H9 (cell line): ENCODE data around the gene MALSU1. TPM values are rescaled to one million over a fixed set of nuclear protein-coding genes. Genes with fewer than 3 reads are reported as not detected.

Experiments
- DNase-seq: peaks from one replicate; pipeline ENCODE4 v3.0.0-alpha.2; 2017
- H2AFZ ChIP-seq: one replicate; pipeline ENCODE4 v1.6.1; 2013; ENCODE audit warnings: mild to moderate bottlenecking, low read length, control low read depth, moderate library complexity
- H2AK5ac ChIP-seq: 2 replicates; pipeline ENCODE4 v1.6.1; 2013; ENCODE audit warnings: low read length, control low read depth, mixed read lengths; ENCODE audit not compliant: insufficient read length
- H2BK120ac ChIP-seq: one replicate; pipeline ENCODE4 v1.6.1; 2013; ENCODE audit warnings: low read depth, mild to moderate bottlenecking, low read length, control low read depth, inconsistent platforms; ENCODE audit not compliant: poor library complexity, severe bottlenecking
- H2BK12ac ChIP-seq: 2 replicates; pipeline ENCODE4 v1.6.1; 2013; ENCODE audit warnings: low read length, control low read depth, mixed read lengths, low read depth; ENCODE audit not compliant: insufficient read length
- H2BK15ac ChIP-seq: 2 replicates; pipeline ENCODE4 v1.6.1; 2013; ENCODE audit warnings: low read depth, low read length, control low read depth
- H2BK20ac ChIP-seq: one replicate; pipeline ENCODE4 v1.6.1; 2013; ENCODE audit warnings: low read depth, mild to moderate bottlenecking, low read length, control low read depth, inconsistent platforms; ENCODE audit not compliant: poor library complexity, severe bottlenecking
- H2BK5ac ChIP-seq: 2 replicates; pipeline ENCODE4 v1.6.1; 2013; ENCODE audit warnings: low read length, control low read depth, mixed read lengths; ENCODE audit not compliant: insufficient read length
- H3K14ac ChIP-seq: 2 replicates; pipeline ENCODE4 v1.6.1; 2013; ENCODE audit warnings: low read length, control low read depth; ENCODE audit not compliant: insufficient read depth
- H3K18ac ChIP-seq: 2 replicates; pipeline ENCODE4 v1.6.1; 2013; ENCODE audit warnings: low read depth, mild to moderate bottlenecking, mixed read lengths, low read length, control low read depth; ENCODE audit not compliant: insufficient read length
- H3K23ac ChIP-seq: 2 replicates; pipeline ENCODE4 v1.6.1; 2013; ENCODE audit warnings: low read length, control low read depth, mixed read lengths, low read depth; ENCODE audit not compliant: insufficient read length
- H3K23me2 ChIP-seq: 2 replicates; pipeline ENCODE4 v1.6.1; 2013; ENCODE audit warnings: low read depth, mild to moderate bottlenecking, mixed read lengths, low read length, control low read depth; ENCODE audit not compliant: insufficient read length, poor library complexity, severe bottlenecking
- H3K27ac ChIP-seq: 2 replicates; pipeline ENCODE4 v1.5.1; 2013; ENCODE audit warnings: low read length, control low read depth, mixed read lengths, low read depth; ENCODE audit not compliant: insufficient read length
- H3K27me3 ChIP-seq: 2 replicates; pipeline ENCODE4 v1.6.1; 2013; ENCODE audit warnings: low read length, control low read depth, inconsistent platforms; ENCODE audit not compliant: insufficient read depth
- H3K4ac ChIP-seq: 2 replicates; pipeline ENCODE4 v1.6.1; 2013; ENCODE audit warnings: low read depth, mild to moderate bottlenecking, control low read depth, inconsistent platforms, low read length, moderate library complexity
- H3K4me1 ChIP-seq: 2 replicates; pipeline ENCODE4 v1.6.1; 2013; ENCODE audit warnings: low read length, control low read depth, inconsistent platforms; ENCODE audit not compliant: insufficient read depth
- H3K4me2 ChIP-seq: 2 replicates; pipeline ENCODE4 v1.6.1; 2013; ENCODE audit warnings: low read length, control low read depth, mixed read lengths; ENCODE audit not compliant: insufficient read length, insufficient read depth
- H3K56ac ChIP-seq: 2 replicates; pipeline ENCODE4 v1.6.1; 2013; ENCODE audit warnings: low read depth, mild to moderate bottlenecking, mixed read lengths, low read length, control low read depth; ENCODE audit not compliant: insufficient read length
- H3K79me1 ChIP-seq: 2 replicates; pipeline ENCODE4 v1.6.1; 2013; ENCODE audit warnings: low read depth, mild to moderate bottlenecking, moderate library complexity, low read length, control low read depth, inconsistent platforms; ENCODE audit not compliant: insufficient read depth, poor library complexity, severe bottlenecking
- H3K79me2 ChIP-seq: 2 replicates; pipeline ENCODE4 v1.6.1; 2013; ENCODE audit warnings: low read length, control low read depth, inconsistent platforms; ENCODE audit not compliant: insufficient read depth
- H3K9ac ChIP-seq: 2 replicates; pipeline ENCODE4 v1.6.1; 2013; ENCODE audit warnings: low read length, control low read depth, mixed read lengths; ENCODE audit not compliant: insufficient read length; ENCODE audit errors: extremely low read depth
- H3K9me3 ChIP-seq: one replicate; pipeline ENCODE4 v1.6.1; 2013; ENCODE audit warnings: low read depth, low read length, inconsistent platforms; ENCODE audit not compliant: control insufficient read depth
- H3T11ph ChIP-seq: one replicate; pipeline ENCODE4 v1.6.1; 2013; ENCODE audit warnings: mild to moderate bottlenecking, low read length, control low read depth, inconsistent platforms
- H4K20me1 ChIP-seq: one replicate; pipeline ENCODE4 v1.6.1; 2013; ENCODE audit not compliant: control insufficient read depth, insufficient read length, insufficient read depth
- H4K5ac ChIP-seq: 2 replicates; pipeline ENCODE4 v1.6.1; 2013; ENCODE audit warnings: low read depth, mild to moderate bottlenecking, mixed read lengths, low read length, control low read depth; ENCODE audit not compliant: insufficient read length
- H4K8ac ChIP-seq: replicated peaks from 2 replicates; pipeline ENCODE4 v1.6.1; 2013; ENCODE audit warnings: low read length, control low read depth, mixed read lengths, low read depth; ENCODE audit not compliant: insufficient read length
- H4K91ac ChIP-seq: 2 replicates; pipeline ENCODE4 v1.6.1; 2013; ENCODE audit warnings: low read depth, mild to moderate bottlenecking, moderate library complexity, mixed read lengths, low read length, control low read depth; ENCODE audit not compliant: insufficient read length
- H3K27ac Mint-ChIP-seq, 3 experiments: 2 replicates in 2 of 3; 3 replicates in 1 of 3; pipeline ENCODE4 v1.8.0; 2020 to 2021; ENCODE audit warnings: mixed read lengths in 3 of 3, mild to moderate bottlenecking in 1 of 3, moderate library complexity in 1 of 3
- H3K27me3 Mint-ChIP-seq: 2 replicates; pipeline ENCODE4 v1.8.0; 2021; ENCODE audit warnings: low read depth, mild to moderate bottlenecking, moderate library complexity, mixed read lengths
- H3K36me3 Mint-ChIP-seq, 3 experiments: 2 replicates in 2 of 3; 3 replicates in 1 of 3; pipeline ENCODE4 v1.8.0; 2020 to 2021; ENCODE audit warnings: low read depth in 3 of 3, mixed read lengths in 3 of 3; ENCODE audit not compliant: insufficient read depth in 1 of 3
- H3K4me1 Mint-ChIP-seq, 2 experiments: 2 replicates each; pipeline ENCODE4 v1.8.0; 2020; ENCODE audit warnings: mixed read lengths in 2 of 2
- H3K4me3 Mint-ChIP-seq, 2 experiments: 2 replicates in 1 of 2; 3 replicates in 1 of 2; pipeline ENCODE4 v1.8.0; 2020 to 2021; ENCODE audit warnings: mild to moderate bottlenecking in 2 of 2, mixed read lengths in 2 of 2, moderate library complexity in 1 of 2
- H3K9me3 Mint-ChIP-seq, 2 experiments: 2 replicates in 1 of 2; 3 replicates in 1 of 2; pipeline ENCODE4 v1.8.0; 2020; ENCODE audit warnings: mild to moderate bottlenecking in 2 of 2, mixed read lengths in 2 of 2, moderate library complexity in 1 of 2
- CTCF ChIP-seq: fragments of 200-600 bp; sonication (generic); conservative IDR thresholded peaks from 3 replicates; pipeline ENCODE4 v1.8.0; 2021; ENCODE audit warnings: antibody characterized with exemption, mild to moderate bottlenecking
- WGBS: extraction: QIAGEN DNeasy Blood & Tissue Kit; methylation state at CpG from one replicate; pipeline ENCODE4 v1.1.7; 2013; ENCODE audit warnings: missing lambda C conversion rate, low lambda C conversion rate, mixed read lengths; ENCODE audit not compliant: insufficient read length; ENCODE audit errors: extremely low coverage; 5-methylcytosine and 5-hydroxymethylcytosine counted together
- total RNA-seq: library from RNA; stranded (reverse); gene quantifications from 2 replicates; pipeline ENCODE4 v1.2.1, GENCODE V29; 2021

The MALSU1 gene
- total RNA-seq, 1 experiment from 2014 or later = 83.4 TPM

- Mint-ChIP-seq H3K27ac (no peak overlapping the region), H3K4me3 (no peak overlapping the region), H3K4me1 (peaks cover 4 to 11% of the 10 kb centered on the region in 2 experiments), H3K27me3 (peaks cover 4% of the 10 kb centered on the region), H3K36me3 (no peaks in the 10 kb centered on the region), H3K9me3 (no peaks in the 10 kb centered on the region)
- Histone ChIP-seq H3K79me2 (no peaks in the 10 kb centered on the region), H2BK20ac (no peak overlapping the region), H4K8ac (no peak overlapping the region), H3K4me1 (no peaks in the 10 kb centered on the region), H3K27me3 (no peaks in the 10 kb centered on the region), H3K27ac (no peak overlapping the region), H2BK120ac (no peak overlapping the region), H3K23me2 (no peaks in the 10 kb centered on the region), H4K91ac (no peak overlapping the region), H3K56ac (no peak overlapping the region), H4K5ac (no peak overlapping the region), H3K9ac (no peak overlapping the region), H3K23ac (no peak overlapping the region), H3K79me1 (no peaks in the 10 kb centered on the region), H2AK5ac (no peak overlapping the region), H3T11ph (no peak overlapping the region), H2AFZ (no peak overlapping the region), H2BK5ac (no peak overlapping the region), H4K20me1 (no peaks in the 10 kb centered on the region), H3K14ac (no peak overlapping the region), H2BK15ac (no peak overlapping the region), H3K9me3 (no peaks in the 10 kb centered on the region), H3K4me2 (no peak overlapping the region), H3K18ac (no peak overlapping the region), H2BK12ac (no peak overlapping the region), H3K4ac (no peak overlapping the region)
- DNase-seq = no peak
- WGBS = no CpG with 5 or more reads among the region's 4 CpGs
- TF ChIP-seq CTCF = no peak
Measured at GRCh38 chr7:23268746-23269145, 30.4 kb upstream of the MALSU1 start.
